ENCODE data around the gene ZNF532.
"Not testable (repeated sequence)": the region's sequence is repeated elsewhere in the genome, so short reads cannot be mapped to it uniquely, and the experiment has no call there.

ZNF532 gene

GRCh38 chr18:58848685-58849084, 16.0 kb upstream of the ZNF532 start:
- no peak for DNase-seq

- DNase-seq = no peak
These were observed 13.7 kb upstream of the ZNF532 start for GRCh38 chr18:58850786-58851469.

- DNase-seq = no peak
These were observed 12.8 kb upstream of the ZNF532 start for GRCh38 chr18:58851856-58852255.

GRCh38 chr18:58852629-58853028, 12.0 kb upstream of the ZNF532 start:
- no peak for DNase-seq

GRCh38 chr18:58853561-58853960, 11.1 kb upstream of the ZNF532 start:
- DNase-seq = no peak

- DNase-seq = not testable (repeated sequence)
These were observed 9.2 kb upstream of the ZNF532 start for GRCh38 chr18:58855521-58855920.

- no peak for DNase-seq
These were observed 7.8 kb upstream of the ZNF532 start for GRCh38 chr18:58856881-58857280.

- no peak for DNase-seq
These were observed 5.8 kb upstream of the ZNF532 start for GRCh38 chr18:58858591-58859468.

GRCh38 chr18:58859907-58860306, 4.8 kb upstream of the ZNF532 start:
- DNase-seq = no peak

- DNase-seq = peak; percentile 50
These were observed 3.9 kb upstream of the ZNF532 start for GRCh38 chr18:58860747-58861231.

- peak; percentile 45 for DNase-seq
These were observed 3.3 kb upstream of the ZNF532 start for GRCh38 chr18:58861353-58861752.

- peak; percentile 76 for DNase-seq
These were observed 2.8 kb upstream of the ZNF532 start for GRCh38 chr18:58861861-58862301.

- peak; percentile 76 for DNase-seq
These were observed 2.3 kb upstream of the ZNF532 start for GRCh38 chr18:58862356-58862755.

GRCh38 chr18:58862851-58863538, 1.7 kb upstream of the ZNF532 start:
- DNase-seq = no peak

- DNase-seq = no peak
These were observed 1.0 kb upstream of the ZNF532 start for GRCh38 chr18:58863539-58864145.

GRCh38 chr18:58865033-58865590, 435 bp downstream of the ZNF532 start:
- no peak for DNase-seq

GRCh38 chr18:58865701-58866065, 1.0 kb downstream of the ZNF532 start:
- DNase-seq = no peak

GRCh38 chr18:58866066-58866772, 1.5 kb downstream of the ZNF532 start:
- peak; percentile 5 for DNase-seq

- no peak for DNase-seq
These were observed 2.1 kb downstream of the ZNF532 start for GRCh38 chr18:58866773-58867150.

GRCh38 chr18:58867281-58867961, 2.7 kb downstream of the ZNF532 start:
- DNase-seq = no peak

GRCh38 chr18:58868440-58868839, 3.8 kb downstream of the ZNF532 start:
- no peak for DNase-seq

All from DMS79 treated with DMSO at 0.1 percent for 48 hours (cell line).